Activated T-cell treated with anti-CD3 and anti-CD28 coated beads for 24 hours (primary cell): ENCODE measurements around the gene AKAP7.

ENCODE experiments used
- DNase-seq: peaks from one replicate; pipeline ENCODE4 v3.0.0-alpha.2; 2020; ENCODE audit warnings: low read depth

AKAP7 gene

DNA sequence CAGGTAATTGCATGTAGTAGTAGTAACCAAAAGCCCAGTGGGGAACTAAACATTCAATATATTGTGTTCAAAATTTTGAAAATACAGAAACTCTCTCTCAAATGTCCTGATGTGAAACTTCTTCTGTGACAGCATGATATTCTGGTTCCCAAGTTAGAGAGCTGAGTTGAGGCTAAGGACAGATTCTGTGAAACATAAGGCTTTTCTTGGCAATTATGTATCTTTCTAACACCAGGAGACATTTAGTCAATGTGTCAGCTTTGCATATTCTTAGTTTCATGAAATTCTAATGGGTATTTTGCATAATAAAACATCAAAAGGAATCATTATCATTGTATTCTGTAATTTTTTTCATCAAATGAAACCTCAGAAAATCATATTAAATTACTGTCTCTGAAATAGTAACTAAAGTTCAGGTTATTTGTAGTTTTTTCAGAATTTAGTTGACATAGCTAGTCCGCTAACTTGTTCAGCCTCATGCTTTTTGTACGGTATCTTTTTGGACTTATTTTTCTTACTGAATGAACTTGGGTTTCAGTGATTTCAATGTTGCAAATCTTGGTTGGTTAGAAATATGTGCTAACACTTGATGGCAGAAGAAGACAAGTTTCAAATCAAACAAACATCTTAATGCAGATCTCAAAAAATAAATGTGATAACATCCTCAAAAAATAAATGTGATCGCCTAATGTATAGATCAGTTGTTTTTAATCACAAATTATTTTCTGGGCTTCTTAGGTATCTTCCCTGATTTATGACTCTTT lies 70.4 kb downstream of the AKAP7 start:
- no peak for DNase-seq

DNA sequence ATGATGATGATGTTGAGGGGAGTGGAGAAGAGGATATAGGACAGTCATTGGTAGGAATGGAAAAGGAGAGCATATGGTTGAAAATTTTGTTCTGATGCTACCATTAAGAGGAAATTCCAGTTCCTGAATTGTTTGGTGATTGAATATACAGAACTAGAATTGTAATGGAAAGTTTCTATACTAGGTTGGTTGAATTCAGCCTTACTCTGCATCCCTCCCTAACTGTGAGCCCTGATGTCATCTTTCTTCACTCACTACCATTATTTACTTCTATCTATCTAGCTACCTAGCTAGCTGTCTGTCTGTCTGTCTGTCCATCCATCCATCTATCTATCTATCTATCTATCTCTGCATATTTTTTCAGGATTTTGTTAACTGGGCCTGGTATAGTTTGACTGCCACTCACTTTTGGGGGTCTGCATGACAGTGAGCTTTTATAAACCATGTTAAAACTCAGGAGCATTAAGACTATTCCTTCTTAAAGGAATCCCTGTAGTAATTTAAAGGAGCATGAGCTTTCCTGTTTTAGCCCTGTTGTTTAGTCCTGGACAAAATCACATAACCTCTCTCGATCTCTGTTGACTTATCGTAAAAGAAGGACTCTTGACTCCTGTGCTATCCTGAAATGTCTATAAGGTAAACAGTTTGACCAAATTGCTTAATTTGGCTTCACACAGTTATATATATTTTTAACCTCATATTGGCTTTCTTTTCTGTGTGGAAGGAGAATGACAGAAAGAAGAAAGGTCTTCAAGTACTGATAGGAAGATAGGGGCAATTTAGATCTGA lies 71.4 kb downstream of the AKAP7 start:
- no peak for DNase-seq

DNA sequence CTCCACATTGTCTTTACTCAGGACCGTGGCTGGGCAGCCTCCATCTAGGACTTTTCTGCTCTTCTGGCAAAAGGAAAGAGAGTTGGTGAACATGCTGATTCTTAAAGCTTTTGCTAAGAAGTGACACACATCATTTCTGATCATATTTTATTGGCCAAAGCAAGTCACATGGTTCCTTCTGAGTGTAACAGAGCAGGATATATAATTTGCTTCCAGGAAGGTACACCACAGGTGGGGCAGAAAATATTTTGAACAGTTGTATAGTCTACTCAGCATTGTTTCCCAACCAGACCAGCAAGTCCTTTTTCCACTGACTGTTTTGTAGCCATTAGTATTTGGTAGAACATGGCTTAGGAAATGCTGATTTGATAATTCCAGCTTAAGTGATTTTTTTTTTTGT lies 73.5 kb downstream of the AKAP7 start:
- DNase-seq = no peak

DNA sequence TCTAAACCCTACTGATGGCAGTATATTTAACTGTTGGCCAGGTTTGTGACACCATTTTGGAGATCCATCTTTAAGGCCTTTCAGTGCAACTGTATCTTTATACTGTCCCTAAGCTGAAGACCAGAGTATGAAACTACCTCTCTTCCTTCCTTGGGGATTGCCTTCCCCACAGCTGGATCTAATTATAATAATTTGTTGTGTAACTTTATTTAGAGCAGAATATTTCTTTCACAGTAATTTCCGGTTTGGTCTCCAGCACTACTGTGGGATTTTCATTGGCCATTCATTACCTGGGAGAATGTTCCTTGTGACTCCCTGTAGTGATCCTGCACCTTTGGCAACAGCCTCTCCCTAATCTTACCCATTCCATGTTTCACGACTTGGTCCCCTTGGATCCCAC lies 75.2 kb downstream of the AKAP7 start:
- no peak for DNase-seq

DNA sequence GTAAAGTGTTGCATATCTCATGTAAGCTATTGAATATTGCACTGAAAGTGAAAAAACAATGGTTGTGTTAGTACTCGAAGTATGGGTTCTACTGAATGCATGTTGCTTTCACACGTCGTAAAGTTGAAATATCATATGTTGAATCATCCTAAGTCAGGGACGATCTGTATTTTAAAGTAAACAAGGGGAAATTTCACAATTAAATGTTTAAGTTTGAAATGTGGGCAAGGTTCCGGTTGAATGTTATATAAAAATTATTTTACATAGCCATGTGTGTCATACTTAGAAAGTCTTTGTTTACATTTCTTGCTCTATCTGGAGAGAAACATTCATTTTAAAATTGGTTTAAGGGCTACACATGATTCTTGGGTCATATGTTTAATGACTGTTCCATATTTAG lies 76.8 kb downstream of the AKAP7 start:
- no peak for DNase-seq

DNA sequence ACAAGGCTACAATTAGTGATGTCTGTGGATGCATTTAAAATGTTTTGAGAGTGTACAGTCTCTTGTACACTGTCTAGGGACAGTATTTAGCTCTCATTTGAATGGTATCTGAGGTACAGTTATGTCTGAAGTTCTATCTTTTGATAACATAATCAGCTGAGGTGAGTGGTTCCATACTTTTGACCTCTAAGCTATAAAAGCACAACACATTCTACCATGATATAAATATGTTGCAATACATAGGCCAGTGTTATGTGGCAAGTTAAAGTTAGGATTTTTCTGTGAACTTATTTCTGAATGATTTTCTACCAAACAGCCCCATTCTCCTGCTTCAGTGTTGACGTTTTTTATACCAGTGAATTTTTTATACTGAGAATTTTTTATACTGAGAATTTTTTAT lies 77.6 kb downstream of the AKAP7 start:
- DNase-seq = no peak

DNA sequence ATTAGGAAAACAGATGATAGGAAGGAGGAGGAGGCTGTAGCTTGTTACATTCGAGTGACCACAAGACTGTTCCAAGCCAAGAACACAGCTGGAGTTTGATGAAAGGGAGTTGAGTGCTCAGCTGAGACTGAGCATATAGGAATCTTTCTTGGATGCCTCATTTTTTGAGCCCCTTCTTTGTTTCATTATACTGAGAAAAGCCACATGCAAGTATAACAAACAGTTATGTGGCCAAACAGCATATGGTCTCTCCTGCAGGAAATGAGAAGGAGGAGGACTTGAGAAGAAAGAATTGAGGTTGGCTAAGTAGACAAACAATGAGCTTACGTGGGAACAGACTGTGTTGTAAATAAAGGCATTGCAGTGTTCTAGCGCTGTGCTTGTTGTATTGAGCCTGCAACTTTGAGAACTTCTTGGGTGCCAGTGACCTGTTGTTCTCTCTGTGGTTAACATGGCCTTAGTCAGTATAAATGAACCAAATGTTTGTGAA lies 78.3 kb downstream of the AKAP7 start:
- no peak for DNase-seq

DNA sequence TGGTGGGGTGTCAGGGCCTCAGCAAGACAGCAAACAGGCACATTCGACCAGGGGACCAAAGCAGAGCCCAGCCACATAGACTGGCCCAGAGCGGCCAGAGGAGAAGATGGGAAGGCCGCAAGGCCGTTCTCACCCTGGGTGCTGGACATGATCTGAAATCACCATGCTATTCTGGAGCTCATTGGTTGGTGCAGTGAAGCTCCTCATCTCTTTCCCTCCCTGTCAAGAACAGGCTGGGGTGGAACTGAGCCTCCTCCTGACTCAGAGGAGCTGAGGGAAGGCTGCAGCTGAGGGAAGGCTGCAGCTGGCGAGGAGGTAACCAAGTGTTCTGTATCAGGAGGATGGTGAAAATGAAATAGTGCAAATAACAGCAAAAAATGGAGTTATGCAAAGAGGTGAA lies 80.0 kb downstream of the AKAP7 start:
- DNase-seq = no peak

DNA sequence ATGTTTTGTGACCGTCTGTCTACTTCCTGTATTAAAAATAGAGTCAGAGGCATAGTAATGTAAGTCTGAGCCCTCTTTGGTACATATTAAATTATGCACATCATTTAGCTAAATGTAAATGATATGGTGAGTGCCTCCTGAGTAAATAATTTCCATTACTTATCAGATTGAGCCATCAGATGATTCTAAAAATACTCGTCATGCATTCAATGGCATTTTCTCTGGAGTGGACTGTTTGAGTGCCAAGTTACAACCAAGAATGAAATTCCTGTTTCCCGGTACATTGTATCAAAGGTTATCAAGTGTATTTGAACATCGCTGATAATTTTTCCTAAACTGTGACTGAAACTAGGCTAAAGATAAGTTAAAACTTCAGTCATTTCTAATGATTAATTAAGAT lies 81.0 kb downstream of the AKAP7 start:
- no peak for DNase-seq

DNA sequence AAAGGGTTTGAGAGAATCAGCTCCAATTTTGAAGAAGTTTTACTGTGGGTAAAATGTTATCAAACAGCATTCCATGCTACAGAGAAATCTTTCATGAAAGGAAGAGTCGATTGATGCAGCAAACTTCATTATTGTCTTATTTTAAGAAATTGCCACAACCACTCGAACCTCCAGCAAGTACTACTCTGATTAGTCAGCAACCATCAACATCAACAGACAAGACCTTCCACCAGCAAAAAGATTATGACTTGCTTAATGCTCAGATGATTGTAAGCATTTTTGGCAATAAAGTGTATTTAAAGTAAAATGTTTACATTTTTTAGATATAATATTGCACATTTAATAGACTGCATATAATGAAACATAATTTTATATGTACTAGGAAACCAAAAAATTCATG lies 87.5 kb downstream of the AKAP7 start:
- DNase-seq = no peak

DNA sequence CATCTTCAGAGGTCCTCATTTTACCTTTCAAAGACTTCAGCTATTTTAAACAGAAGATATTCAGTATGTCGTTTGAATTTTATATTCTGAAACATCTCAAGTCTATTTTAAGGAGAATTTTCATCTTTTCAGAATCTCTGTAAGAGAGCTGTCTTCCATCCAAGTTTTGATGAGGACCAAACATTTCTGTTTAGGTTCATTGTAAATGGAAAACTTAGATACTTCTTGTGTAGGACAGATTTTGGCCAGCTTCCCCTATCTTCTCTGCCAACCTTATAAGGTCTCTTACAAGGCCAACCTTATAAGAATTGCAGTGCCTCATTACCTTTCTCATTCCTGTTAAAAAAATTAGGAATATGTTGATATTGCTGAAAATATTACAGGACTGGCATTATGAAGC lies 88.1 kb downstream of the AKAP7 start:
- DNase-seq = no peak

DNA sequence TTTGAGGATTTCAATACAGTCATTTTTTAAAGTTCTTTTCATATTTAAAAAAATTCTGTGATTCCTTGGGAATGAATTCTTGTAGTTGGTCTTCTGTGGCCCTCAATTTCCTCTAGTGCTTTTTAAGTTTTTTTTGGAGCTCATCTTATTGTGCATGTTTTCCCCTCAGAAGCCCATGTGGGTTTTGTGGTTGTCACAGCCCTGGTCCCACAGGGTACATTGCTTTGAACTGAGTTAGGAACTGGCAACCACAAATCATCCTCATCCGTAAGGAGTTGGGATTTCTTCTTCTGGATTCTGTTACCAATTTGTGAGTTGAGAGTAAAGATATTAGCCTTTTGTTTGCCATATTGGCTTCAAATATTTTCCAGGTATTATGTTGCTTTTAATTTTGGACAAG lies 89.9 kb downstream of the AKAP7 start:
- DNase-seq = no peak

DNA sequence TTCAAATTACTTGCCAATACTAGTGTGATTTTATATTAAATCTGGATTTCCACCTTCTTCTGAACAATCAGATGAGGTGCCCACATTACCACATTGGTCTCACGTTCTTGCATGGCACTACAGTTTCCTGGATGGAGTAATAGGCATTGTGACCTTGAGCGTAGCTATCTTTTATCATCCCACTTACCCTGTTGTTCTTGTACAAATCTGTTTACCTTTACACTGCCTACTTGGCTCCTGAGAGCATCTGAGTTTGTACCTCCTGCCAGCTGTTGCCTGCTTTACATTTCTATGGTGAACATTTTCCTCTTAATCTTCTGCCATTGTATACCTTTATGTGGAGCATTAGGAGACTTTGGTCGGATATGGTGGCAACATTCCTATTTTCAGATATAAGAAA lies 90.7 kb downstream of the AKAP7 start:
- DNase-seq = no peak

DNA sequence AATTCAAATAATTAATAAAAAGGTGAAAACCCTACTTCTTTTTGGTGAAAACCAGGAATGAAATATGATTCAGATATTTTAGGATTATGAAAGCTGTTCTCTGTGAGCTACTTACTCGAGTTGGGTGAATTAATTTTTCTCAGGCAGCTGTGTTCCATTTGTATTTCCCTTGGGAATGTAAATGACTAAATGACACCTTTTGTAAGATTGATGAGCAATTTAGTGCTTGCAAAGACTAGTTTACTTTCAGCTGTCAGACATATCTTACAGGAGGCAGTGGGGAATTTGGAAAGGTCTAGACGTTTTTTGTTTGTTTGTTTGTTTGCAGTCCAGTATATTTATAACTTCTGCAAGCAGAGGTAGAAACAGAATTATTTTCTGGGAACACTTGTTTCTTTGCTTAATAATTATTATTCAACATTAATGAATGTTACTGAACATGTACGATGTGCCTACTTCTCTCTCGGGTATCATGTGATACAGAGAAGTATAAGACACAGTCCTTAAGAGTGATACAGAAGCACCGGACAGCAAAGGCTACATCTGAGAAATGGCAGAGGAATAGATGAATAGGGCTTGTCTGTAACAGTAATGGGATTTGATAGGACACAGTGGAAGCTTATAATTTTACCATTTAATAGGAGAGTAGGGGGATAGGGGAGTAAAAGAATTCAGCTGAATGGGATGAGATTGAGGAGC lies 91.3 kb downstream of the AKAP7 start:
- no peak for DNase-seq

DNA sequence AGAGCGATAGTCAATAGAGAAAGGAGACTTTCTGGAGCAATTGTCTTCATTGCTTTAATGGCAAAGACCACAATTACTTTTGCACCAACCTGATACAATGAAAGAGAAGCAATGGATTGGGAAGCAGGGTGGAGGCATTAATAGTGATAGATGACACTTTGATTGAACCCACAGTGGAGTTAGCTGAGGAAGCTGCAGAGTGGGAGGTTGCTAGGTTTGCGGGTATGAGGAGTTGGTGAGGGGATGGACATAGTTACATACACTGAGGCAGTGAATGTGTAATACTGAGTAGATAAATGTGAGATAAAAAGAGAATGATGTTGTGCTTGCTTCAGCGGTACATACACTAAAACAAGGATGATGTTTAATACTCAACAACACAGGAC lies 91.9 kb downstream of the AKAP7 start:
- no peak for DNase-seq

DNA sequence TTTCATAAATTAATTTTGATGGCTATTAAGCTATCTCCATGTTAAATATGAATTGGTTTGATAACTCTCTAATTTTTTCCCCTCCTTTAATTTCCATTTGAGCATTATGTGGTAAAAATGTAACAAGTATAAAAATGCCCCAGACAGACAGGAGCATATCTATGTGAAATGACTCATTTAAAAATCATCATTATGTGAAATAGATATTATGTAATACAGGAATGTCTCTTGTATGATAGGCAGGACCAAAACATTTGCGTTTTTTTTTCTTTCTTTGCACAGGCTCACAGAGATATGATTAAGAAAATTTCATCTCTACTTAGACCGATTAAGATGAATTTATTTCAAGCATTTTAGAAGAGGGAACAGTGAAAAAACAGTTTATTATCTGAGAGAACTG lies 95.8 kb downstream of the AKAP7 start:
- DNase-seq = no peak

DNA sequence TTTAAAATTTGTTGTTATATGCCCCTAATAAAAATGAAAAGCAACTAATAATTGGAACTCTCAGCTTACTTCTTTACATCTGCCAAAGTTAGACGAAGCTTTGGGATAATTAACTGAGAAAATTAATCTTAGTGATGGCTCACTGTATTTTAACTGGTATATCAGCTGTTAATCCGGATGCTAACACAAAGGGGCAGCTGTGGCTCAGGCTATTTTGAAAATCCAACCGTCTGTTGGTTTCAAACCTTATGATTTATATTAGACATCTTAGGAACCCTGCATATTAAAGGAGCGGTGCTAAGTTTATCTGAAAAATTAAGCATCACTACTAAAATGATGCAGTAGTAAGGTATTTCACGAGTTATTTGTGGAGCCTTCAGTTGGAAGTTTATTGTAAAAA lies 96.6 kb downstream of the AKAP7 start:
- no peak for DNase-seq

DNA sequence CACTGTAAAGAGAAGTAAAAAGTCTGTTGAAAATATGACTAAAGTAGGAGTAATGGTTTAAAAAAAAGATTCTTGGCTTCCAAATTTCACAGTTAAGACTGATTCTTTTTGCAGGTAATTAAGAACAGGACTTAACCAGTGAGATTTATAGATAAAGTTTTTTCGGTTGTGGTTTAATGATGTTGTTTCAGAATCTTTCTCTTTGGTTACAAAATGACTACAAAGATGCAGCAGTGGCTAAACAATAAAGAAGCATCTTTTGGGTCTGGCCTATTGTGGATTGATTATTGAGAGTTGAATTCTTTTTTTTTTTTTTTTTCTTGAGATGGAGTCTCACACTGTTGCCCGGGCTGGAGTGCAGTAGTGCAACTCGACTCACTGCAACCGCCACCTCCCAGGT lies 109.7 kb downstream of the AKAP7 start:
- no peak for DNase-seq

DNA sequence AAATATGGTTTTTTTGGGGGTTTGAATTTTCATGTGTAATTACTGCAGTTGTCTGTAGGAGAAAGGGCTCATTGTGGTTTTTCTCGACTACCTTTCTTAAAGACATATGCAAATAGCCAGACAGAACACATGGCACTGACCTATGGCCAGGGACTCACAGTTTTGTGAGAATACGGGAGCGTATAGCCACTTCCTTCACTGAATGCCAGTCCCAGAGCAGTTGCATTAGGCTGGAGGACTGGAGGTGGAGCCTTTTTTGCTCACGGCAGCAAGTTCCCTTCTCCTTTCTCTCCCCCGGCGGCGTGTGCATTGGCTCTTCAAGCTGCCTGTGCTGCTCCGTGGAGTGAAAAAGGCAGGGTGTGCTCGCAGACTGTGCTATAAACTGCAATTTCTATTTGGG lies 114.9 kb downstream of the AKAP7 start:
- DNase-seq = no peak

DNA sequence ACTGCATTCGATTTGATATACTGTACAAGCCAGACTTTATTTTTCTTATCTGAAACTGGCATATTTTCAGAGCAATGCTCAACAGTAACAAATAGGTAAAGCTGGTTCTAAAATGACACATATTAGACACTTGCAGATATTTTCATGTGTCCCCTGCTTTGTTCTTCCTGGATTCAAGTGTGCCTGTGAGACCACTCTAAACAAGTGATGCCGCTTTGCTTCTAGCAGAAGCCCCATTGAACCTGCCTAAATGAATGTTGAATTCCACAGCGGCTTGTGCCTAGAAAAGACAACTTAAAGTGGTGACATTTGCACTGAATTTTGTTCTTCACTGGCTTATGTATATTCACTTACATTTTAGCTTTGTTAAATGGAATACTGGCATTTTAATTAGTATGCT lies 115.7 kb downstream of the AKAP7 start:
- no peak for DNase-seq

DNA sequence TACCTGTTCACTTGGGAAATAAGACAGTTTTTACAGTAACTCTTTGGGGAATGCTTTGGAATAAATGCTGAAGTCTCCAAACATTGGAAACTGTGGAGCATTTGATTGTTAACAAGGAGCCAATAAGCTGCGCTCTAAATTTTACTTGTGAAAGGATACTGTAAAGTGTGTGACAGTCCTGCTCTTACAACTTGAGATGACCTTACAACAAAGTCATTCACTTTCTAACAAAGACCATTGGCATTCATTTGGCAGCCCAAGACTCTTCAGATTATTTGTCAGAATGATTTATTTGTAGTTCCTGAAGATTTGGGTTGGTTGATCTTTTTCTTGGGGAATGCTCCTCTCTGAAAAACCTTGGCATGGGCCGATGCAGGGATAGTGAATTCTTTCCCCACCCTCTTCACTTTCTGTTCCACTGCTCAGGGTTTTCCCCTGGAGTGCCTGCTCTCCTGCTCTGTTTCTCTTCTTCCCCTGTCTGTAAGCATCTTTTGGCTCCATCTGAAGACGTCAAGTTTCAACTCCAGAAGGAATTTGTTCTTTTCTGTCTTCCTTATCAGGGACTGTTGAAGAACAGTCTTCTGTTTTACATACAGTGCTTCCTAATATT lies 116.4 kb downstream of the AKAP7 start:
- DNase-seq = no peak

DNA sequence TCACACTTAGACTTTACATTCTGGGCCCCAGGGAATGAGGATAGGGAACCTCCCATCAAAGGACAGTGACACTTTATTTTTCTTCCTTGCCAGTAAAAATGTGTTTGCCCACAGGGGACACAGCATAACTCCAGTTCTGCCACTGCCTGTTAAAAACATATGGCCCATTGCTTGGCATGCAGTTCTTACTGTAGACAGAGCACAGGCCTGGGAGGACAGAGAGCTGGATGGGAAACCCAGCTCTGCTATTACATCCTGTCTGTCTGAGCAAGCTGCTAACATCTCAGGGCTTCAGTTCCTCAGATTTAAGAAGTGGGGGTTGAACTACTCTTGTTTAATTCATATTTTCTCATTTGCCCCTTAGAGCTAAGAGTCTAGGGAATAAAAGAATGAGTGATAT lies 120.2 kb downstream of the AKAP7 start:
- DNase-seq = no peak

DNA sequence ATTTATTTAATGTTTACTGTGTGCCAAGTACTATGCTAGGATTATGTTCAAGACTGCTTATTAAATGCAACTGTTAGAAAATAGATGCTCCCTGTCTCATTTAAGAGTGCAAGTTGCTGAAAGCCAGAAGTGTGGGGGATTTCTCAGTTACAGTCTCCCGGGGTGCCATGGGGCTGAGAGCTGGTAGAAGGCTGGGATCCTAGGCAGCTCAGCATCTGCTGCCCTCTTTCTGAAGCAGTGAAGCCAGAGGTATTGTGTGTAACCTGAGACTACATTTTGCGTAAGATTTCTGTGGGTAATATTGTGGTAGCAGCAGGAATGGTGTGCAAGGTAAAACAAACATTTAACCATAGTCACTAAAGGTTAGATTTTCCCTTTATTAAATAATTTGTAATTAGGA lies 120.6 kb downstream of the AKAP7 start:
- no peak for DNase-seq
